AG04449 (cell line): ENCODE results near the gene EXOC7.
A peak's percentile ranks its signal among the peaks of the same experiment; 100 is the strongest.

Experiments used
- CTCF ChIA-PET: fragments of 350-600 bp; formaldehyde crosslinking; extraction: SDS; loops from one replicate; lab custom pipeline; 2021; ENCODE audit warnings: antibody characterized with exemption; lab: Yijun Ruan, JAX
- POLR2A ChIA-PET: fragments of 400-600, 350-600 bp; formaldehyde crosslinking; extraction: SDS; loops from one replicate; lab custom pipeline; 2020; ENCODE audit warnings: antibody characterized with exemption, inconsistent platforms; lab: Yijun Ruan, JAX
- DNase-seq: peaks from one replicate; pipeline ENCODE4 v3.0.0-alpha.2; 2010; ENCODE audit warnings: low read depth, low spot score
- H3K4me3 ChIP-seq: 2 replicates; pipeline ENCODE4 v1.5.1; 2011; ENCODE audit warnings: low read depth, mild to moderate bottlenecking, control low read depth, low read length
- CTCF ChIP-seq: IDR thresholded peaks from one replicate; pipeline ENCODE4 v1.5.1; 2011; ENCODE audit warnings: mild to moderate bottlenecking, moderate library complexity, low read length, control low read depth, inconsistent platforms; ENCODE audit not compliant: insufficient read depth; ENCODE audit errors: missing control alignments

EXOC7 gene

GRCh38 chr17:76142585-76143041 is 39.0 kb upstream of the EXOC7 start:
- no peak for TF ChIP-seq CTCF
- CTCF ChIA-PET, result interaction anchor here (0.6 to 3.1 kb wide), 13 partner anchors 8 to 256 kb away, joined by 3 to 26 read pairs (median 4); no protein-coding TSS in a partner anchor
- POLR2A ChIA-PET, result no interaction called here
- DNase-seq, result no peak
- H3K4me3 ChIP-seq, result no peak overlapping the region

GRCh38 chr17:76142039-76142584 is 38.5 kb upstream of the EXOC7 start:
- POLR2A ChIA-PET, result no interaction called here
- CTCF ChIA-PET, result interaction anchor here (0.9 to 3.1 kb wide), 12 partner anchors 9 to 256 kb away, joined by 3 to 26 read pairs (median 4); no protein-coding TSS in a partner anchor
- no peak for TF ChIP-seq CTCF
- no peak for DNase-seq
- no peak overlapping the region for H3K4me3 ChIP-seq

GRCh38 chr17:76141212-76142038 is 37.8 kb upstream of the EXOC7 start, which contains the start of gene FOXJ1:
Gene FOXJ1 (minus strand): TSS chr17:76141245. CDS start chr17:76140395, 850 bp downstream.
- ChIA-PET POLR2A (no interaction called here), CTCF (interaction anchor here (0.8 to 3.1 kb wide), 14 partner anchors 8 to 257 kb away, joined by 3 to 26 read pairs (median 4); no protein-coding TSS in a partner anchor)
- no peak for TF ChIP-seq CTCF
- DNase-seq, result peak; percentile 2
- peak within 1 kb of the TSS; percentile 57 for H3K4me3 ChIP-seq

GRCh38 chr17:76140661-76141211 is 37.1 kb upstream of the EXOC7 start:
- ChIA-PET POLR2A (no interaction called here), CTCF (interaction anchor here (0.8 to 3.1 kb wide), 9 partner anchors 10 to 139 kb away, joined by 3 to 26 read pairs (median 5); no protein-coding TSS in a partner anchor)
- peak overlapping the region; percentile 57 for H3K4me3 ChIP-seq
- DNase-seq, result no peak
- no peak for TF ChIP-seq CTCF

GRCh38 chr17:76139801-76140660 is 36.4 kb upstream of the EXOC7 start:
- ChIA-PET POLR2A (no interaction called here), CTCF (interaction anchor here (0.7 to 2.0 kb wide), 7 partner anchors 11 to 140 kb away, joined by 3 to 11 read pairs (median 4); no protein-coding TSS in a partner anchor)
- no peak overlapping the region for H3K4me3 ChIP-seq
- TF ChIP-seq CTCF, result no peak
- DNase-seq, result no peak
